Stimulated activated CD8-positive, alpha-beta memory T cell treated with anti-CD3 and anti-CD28 coated beads, Interleukin-15, amount 100 ng/mL, for 4 hours (primary cell): ENCODE measurements around the gene CDH6.

Source experiments
- DNase-seq, 2 donors: peaks; one replicate each; pipeline ENCODE4 v3.0.0-alpha.2; 2020; ENCODE audit warnings: low read depth in 2 of 2

Gene CDH6

GRCh38 chr5:31197183-31197582 lies 3.7 kb downstream of the CDH6 start:
- DNase-seq: no peak

- DNase-seq: no peak
These were observed 11.5 kb downstream of the CDH6 start for GRCh38 chr5:31204958-31205357.

GRCh38 chr5:31208043-31208442 lies 14.6 kb downstream of the CDH6 start:
- DNase-seq: no peak

- no peak for DNase-seq
These were observed 15.8 kb downstream of the CDH6 start for GRCh38 chr5:31209334-31209733.

DNA sequence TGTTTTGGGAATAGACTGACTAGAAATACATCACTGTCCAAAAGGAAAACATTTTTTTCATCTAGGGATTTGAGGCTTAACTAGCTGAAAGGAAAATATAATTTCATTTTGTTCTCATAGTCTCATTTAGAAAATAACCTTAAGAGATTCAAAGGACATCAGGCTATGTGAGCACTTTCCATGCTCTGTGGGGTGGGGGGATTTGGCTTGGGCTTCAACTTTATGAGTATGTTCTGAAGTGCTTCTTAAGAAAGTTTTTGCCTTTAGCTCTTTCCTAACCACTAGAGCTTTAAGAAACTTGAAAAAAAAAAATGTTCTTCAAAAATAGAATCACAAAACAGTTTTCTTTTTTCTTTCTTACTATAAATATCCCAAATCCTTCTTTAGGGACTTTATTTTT lies 17.6 kb downstream of the CDH6 start:
- DNase-seq: no peak

DNA sequence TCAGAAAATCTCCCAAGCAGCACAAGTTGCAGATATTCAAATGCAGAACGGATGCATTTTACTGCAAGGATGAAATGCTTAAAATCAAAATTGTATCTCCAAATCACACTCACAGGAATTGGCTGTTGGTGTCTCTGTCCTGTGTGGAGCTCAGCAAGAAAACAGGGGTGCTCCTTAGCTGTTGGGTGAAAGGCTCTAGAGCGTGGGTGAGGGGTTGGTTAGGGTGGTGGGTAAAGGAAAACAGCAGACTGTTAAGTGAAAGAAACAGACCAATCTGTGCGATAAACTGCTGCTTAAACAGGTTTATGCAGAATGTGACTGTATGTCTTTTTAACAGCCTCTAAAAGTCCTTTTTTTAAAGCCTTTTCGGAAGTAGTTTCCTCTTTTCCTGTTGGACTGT lies 19.8 kb downstream of the CDH6 start:
- no peak for DNase-seq

- DNase-seq: no peak
These were observed 20.2 kb downstream of the CDH6 start for GRCh38 chr5:31213705-31214121.

DNA sequence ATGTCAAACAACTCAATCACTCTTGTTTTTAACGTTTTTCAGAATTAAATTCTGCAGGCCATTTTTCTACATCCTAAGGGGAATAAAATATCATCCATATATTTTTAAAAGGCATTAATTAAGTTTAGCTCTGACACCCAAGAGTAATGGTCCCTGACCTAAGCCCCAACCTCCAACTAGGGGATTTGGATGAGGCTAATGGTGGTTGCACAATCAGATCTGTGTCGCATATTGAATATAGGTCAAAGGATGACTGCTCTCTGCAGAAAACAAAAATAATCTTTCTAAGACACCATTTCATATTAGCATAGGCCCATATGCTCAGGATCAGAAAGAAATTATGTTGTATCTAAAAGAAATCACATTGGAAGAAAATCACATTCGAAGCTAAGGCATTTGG lies 20.7 kb downstream of the CDH6 start:
- DNase-seq: no peak

DNA sequence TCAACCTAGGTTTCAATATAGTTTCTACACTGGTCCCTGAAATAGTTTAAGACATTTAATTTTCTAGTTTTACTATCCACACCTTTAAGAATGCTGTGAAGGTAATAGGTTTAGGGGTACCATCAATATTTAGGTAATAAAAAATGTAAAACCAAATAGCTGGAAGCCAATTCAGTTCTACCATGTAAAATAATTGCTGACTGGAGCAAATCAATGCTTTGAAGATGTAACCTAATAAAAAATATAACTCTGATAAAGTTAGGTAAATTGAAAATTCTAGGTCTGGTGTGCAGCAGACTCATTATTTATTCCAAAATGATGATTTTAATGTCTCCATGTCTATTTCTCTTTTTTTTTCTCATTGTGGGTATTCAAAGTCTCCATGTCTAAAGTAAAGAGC lies 21.8 kb downstream of the CDH6 start:
- no peak for DNase-seq

DNA sequence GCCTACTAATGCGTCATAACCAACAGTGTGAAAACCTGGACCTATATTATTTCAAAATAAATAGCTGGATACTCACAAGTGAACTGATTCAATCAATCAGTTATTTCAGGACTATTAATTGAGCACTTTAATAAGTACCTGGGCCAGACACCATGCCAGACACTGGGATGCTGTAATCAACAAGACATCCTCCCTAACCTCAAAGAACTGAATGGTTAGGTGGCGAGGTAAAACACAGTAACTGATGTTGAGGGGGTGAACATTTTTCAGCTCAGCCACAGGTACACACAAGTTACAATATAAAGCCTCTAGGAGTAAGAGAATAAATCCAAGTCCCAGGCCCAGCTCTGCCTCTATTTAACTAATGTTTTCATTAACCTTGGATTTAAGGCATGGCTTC lies 24.0 kb downstream of the CDH6 start:
- no peak for DNase-seq

DNA sequence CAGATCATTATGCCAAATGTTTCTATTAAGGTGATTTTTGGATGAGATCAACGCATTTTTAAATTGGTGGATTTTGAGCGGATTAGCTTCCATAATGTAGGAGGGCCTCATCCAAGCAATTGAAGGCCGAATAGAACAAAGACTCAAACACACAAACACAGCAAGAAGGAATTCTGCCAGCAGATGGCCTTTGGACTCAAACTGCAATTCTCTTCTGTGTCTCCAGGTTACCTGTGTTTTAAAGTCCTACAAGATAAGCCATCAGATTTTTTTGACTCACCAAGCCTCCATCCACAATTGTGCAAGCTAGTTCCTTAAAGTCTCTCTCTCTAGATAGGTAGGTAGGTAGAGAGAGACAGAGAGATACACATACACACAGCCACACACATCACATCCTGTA lies 25.5 kb downstream of the CDH6 start:
- DNase-seq: no peak

DNA sequence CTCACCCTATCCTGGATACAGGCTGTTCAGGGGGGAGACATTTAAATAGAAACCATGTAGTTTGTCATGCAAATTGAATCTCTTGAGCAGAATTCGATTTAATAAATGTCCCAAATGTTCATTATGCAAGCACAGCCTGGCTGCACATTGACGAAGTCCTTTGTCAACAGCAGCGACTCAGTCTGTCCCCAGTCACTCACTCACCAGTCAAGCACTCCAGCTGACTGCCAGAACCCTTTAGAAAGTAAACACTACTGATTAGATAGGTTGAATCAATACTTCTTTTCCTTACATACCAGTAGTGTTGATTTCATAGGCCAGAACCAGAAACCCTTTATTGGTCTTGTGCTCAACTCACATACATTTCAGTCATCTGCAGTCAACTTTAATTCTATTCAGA lies 27.5 kb downstream of the CDH6 start:
- no peak for DNase-seq

DNA sequence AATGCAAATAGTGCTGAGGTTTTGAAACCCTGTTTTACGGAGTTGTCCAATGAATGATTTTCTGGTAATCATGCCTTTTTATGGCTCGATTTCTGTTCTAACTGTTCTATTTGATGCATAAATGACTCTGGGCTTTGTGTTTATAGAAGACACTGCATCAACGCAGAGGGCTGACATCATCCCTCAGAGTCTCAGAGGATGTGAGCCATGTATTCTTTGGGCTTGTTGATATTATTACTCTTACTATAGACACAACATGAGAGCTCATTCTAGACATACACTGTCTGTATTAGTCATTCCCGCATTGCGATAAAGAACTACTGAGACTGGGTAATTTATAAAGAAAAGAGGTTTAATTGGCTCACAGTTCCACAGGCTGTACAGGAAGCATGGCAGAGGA lies 31.6 kb downstream of the CDH6 start:
- no peak for DNase-seq

- DNase-seq: no peak
These were observed 32.1 kb downstream of the CDH6 start for GRCh38 chr5:31225613-31226012.

- DNase-seq: no peak
These were observed 33.2 kb downstream of the CDH6 start for GRCh38 chr5:31226651-31227050.

DNA sequence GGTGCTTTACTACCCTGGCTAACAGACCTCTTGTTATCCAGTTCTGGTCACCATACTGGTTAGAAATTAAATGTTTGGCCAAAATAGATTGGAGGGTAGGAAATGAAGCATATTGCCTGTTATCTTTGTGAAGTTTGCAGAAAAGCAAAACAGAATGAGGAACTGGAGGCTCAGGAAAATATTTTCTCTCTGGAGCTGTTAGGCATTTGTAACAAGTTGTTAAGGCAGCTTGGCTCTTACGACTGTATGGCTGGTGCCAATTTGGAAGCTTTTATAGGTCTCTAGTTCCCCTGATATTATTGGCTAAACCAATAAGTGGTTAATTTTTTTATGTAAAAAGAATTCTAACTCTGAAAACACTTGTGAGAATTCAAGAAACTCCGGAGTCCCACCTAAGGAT lies 35.8 kb downstream of the CDH6 start:
- no peak for DNase-seq

GRCh38 chr5:31231177-31231838 lies 37.8 kb downstream of the CDH6 start:
- DNase-seq: no peak

DNA sequence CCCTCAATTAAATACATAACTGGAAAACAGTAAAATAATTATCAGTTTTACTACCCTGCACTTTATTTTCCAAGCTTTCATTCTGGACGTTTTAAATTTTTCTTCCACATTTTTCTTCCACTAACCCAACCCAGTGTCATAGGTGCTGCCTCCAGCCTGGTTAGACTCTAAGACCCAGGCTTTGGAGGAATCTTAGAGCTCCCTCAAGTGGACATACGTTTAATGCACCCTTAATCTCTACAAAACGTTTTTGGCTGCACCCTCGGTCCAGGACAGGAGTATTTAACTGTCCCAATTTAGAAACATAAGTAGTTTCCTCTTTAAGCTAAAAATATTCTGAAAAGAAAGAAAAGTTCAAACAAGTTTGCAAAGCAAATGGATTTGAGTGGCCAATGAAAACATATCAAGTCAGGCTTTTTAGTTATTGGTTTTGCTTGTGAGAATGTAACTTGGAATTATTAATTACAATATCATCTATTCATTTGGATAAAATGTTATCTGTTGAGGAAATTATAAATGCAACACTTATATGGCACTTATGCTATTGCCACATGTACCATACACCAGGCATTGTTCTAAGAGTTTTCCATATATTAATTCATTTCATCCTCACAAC lies 38.9 kb downstream of the CDH6 start:
- no peak for DNase-seq

DNA sequence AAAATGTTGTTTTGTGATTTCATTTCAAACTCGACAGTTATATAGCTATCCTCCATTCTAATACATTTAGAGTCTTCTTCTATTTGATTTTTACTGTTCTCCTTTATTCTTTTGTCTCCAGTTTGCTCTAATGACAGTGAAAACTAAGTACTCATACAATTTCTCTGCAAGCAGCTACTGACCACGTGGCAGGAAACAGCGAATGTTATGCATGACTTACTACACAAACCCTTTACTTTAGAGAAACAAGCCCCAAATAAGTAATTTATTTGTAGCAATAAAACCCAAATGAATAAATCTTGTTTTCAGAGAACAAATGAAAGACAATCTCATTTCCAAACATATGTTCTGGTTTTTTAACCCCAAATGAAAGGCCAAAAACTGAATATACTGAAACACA lies 41.9 kb downstream of the CDH6 start:
- DNase-seq: no peak

- no peak for DNase-seq
These were observed 42.9 kb downstream of the CDH6 start for GRCh38 chr5:31236339-31236738.

GRCh38 chr5:31237174-31237573 lies 43.7 kb downstream of the CDH6 start:
- no peak for DNase-seq

DNA sequence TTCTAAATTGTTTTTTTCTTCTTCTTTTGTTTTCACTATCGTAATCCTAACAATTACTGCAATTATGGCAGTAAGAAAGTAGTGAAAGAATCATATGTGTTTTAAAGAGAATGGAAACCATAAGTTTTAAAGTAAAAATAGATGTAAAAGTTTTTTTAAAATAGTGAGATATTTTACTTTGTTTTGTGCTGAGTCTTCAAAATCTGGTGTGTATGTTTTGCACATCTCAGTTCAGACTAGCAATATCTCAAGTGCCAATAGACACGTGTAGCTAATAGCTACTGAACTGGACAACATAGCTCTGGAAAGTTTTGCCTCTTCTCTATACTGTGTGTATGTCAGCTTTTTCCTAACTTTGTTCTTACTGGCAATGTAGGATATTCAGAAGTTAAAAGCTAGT lies 45.0 kb downstream of the CDH6 start:
- no peak for DNase-seq

- DNase-seq: no peak
These were observed 51.4 kb downstream of the CDH6 start for GRCh38 chr5:31244921-31245320.

GRCh38 chr5:31247381-31247780 lies 53.9 kb downstream of the CDH6 start:
- no peak for DNase-seq
